HCT116 (cell line): ENCODE results near the gene ST3GAL2. TPM values are rescaled to one million over a fixed set of nuclear protein-coding genes. Genes with fewer than 3 reads are reported as not detected.

ENCODE experiments used
- ATAC-seq: fragments of 200-7000 bp; cut with Tn5 transposase; 2 replicates; pipeline ENCODE4 v1.9.1; 2020; ENCODE audit warnings: mild to moderate bottlenecking, moderate library complexity
- BruUV-seq: library from RNA; stranded (reverse); fragments of 400-500 nt; replicated peaks from 2 replicates; lab custom pipeline; 2021; lab: Mats Ljungman, UMichigan
- CTCF ChIA-PET: fragments of 300-600 bp; sonication (Branson Sonifier 250); formaldehyde crosslinking; loops from one replicate; lab custom pipeline; 2021; ENCODE audit warnings: antibody characterized with exemption; lab: Charles Lee
- POLR2A ChIA-PET: fragments of 300-600, 350-600 bp; sonication (Branson Sonifier 250); formaldehyde crosslinking; loops from one replicate; lab custom pipeline; 2021; ENCODE audit warnings: antibody characterized with exemption; lab: Charles Lee
- RAD21 ChIA-PET, 2 experiments: fragments of 300-600 bp; sonication (Branson Sonifier 250); formaldehyde crosslinking; loops; one replicate each; lab custom pipeline; 2023; ENCODE audit warnings: low total read pairs in 2 of 2; ENCODE audit not compliant: uncharacterized antibody in 2 of 2, unreplicated experiment in 2 of 2, low non-redundant PET in 1 of 2; lab: Charles Lee
- DNase-seq: peaks from one replicate; pipeline ENCODE4 v3.0.0-alpha.2; 2010; ENCODE audit warnings: low read depth, low spot score
- H2AFZ ChIP-seq: fragments of 200-600 bp; shearing (Covaris generic), sonication (generic); 2 replicates; pipeline ENCODE4 v1.6.1; 2017; ENCODE audit warnings: low read depth, mixed run types, mixed read lengths, antibody characterized with exemption, low read length; ENCODE audit not compliant: poor library complexity, severe bottlenecking
- H3K27ac ChIP-seq: 2 replicates; pipeline ENCODE4 v1.5.1; 2012; ENCODE audit warnings: low read depth, low read length
- H3K27me3 ChIP-seq: fragments of 200-600 bp; sonication (generic); 2 replicates; pipeline ENCODE4 v1.6.1; 2016; ENCODE audit warnings: mixed run types, low read length, mixed read lengths; ENCODE audit not compliant: insufficient read depth
- H3K36me3 ChIP-seq, 2 experiments: fragments of 200-500 bp in 1 of 2; fragments of 200-600 bp in 1 of 2; sonication (Bioruptor generic) in 1 of 2; sonication (generic) in 1 of 2; 2 replicates each; pipeline versions ENCODE4 v1.5.1 to v1.6.1; 2014 to 2016; ENCODE audit warnings: low read length in 2 of 2, inconsistent platforms in 1 of 2, mixed read lengths in 1 of 2, mixed run types in 1 of 2; ENCODE audit not compliant: insufficient read depth in 2 of 2, control insufficient read depth in 1 of 2
- H3K4me1 ChIP-seq, 2 experiments: fragments of 200-600 bp in 1 of 2; sonication (generic) in 1 of 2; 2 replicates each; pipeline versions ENCODE4 v1.5.1 to v1.6.1; 2012 to 2017; ENCODE audit warnings: low read length in 2 of 2, inconsistent platforms in 1 of 2, mild to moderate bottlenecking in 1 of 2, mixed read lengths in 1 of 2, mixed run types in 1 of 2, moderate library complexity in 1 of 2; ENCODE audit not compliant: insufficient read depth in 2 of 2, control insufficient read depth in 1 of 2
- H3K4me2 ChIP-seq: fragments of 200-600 bp; sonication (generic); 2 replicates; pipeline ENCODE4 v1.6.1; 2017; ENCODE audit warnings: mixed run types, low read length, mixed read lengths
- H3K4me3 ChIP-seq, 2 experiments: fragments of 200-600 bp in 1 of 2; sonication (generic) in 1 of 2; replicated peaks in 1 of 2; 2 replicates each; pipeline ENCODE4 v1.5.1; 2011 to 2016; ENCODE audit warnings: low read length in 2 of 2, control low read depth in 1 of 2, low read depth in 1 of 2, mild to moderate bottlenecking in 1 of 2, mixed read lengths in 1 of 2, mixed run types in 1 of 2
- H3K79me2 ChIP-seq: fragments of 200-600 bp; sonication (generic); 2 replicates; pipeline ENCODE4 v1.6.1; 2017; ENCODE audit warnings: mild to moderate bottlenecking, mixed run types, low read length, moderate library complexity, mixed read lengths; ENCODE audit not compliant: insufficient read depth
- H3K9ac ChIP-seq: fragments of 200-600 bp; sonication (generic); 2 replicates; pipeline ENCODE4 v1.6.1; 2016; ENCODE audit warnings: low read length, mixed read lengths
- H3K9me2 ChIP-seq: fragments of 200-600 bp; sonication (generic), shearing (Covaris generic); 2 replicates; pipeline ENCODE4 v1.6.1; 2017; ENCODE audit warnings: mixed run types, mild to moderate bottlenecking, moderate library complexity; ENCODE audit not compliant: insufficient read depth
- H3K9me3 ChIP-seq, 2 experiments: fragments of 200-500 bp in 1 of 2; fragments of 200-600 bp in 1 of 2; sonication (Bioruptor generic) in 1 of 2; sonication (generic) in 1 of 2; 2 replicates each; pipeline ENCODE4 v1.6.1; 2014 to 2017; ENCODE audit warnings: low read length in 2 of 2, mixed read lengths in 2 of 2, inconsistent platforms in 1 of 2, low read depth in 1 of 2, mild to moderate bottlenecking in 1 of 2, mixed run types in 1 of 2, moderate library complexity in 1 of 2; ENCODE audit not compliant: control insufficient read depth in 1 of 2, insufficient read depth in 1 of 2
- H4K20me1 ChIP-seq: fragments of 200-600 bp; sonication (generic), shearing (Covaris generic); 2 replicates; pipeline ENCODE4 v1.6.1; 2017; ENCODE audit warnings: mixed run types, mild to moderate bottlenecking, moderate library complexity; ENCODE audit not compliant: insufficient read depth
- CTCF ChIP-seq, 3 experiments: fragments of 200-600 bp in 1 of 3; sonication (generic) in 1 of 3; IDR thresholded peaks in 2 of 3; conservative IDR thresholded peaks in 1 of 3; 2 replicates each; pipeline ENCODE4 v1.5.1; 2012 to 2017; ENCODE audit warnings: low read depth in 2 of 3, low read length in 2 of 3, antibody characterized with exemption in 1 of 3, borderline replicate concordance in 1 of 3, control low read depth in 1 of 3, mild to moderate bottlenecking in 1 of 3, mixed read lengths in 1 of 3, mixed run types in 1 of 3, moderate library complexity in 1 of 3; ENCODE audit not compliant: insufficient read depth in 1 of 3
- ELF1 ChIP-seq: IDR thresholded peaks from 2 replicates; pipeline ENCODE4 v1.6.1; 2012; ENCODE audit warnings: low read depth, borderline replicate concordance
- EZH2phosphoT487 ChIP-seq: fragments of 200-600 bp; IDR thresholded peaks from 2 replicates; pipeline ENCODE4 v1.6.1; 2018; ENCODE audit warnings: antibody characterized with exemption, borderline replicate concordance
- FOSL1 ChIP-seq: IDR thresholded peaks from 2 replicates; pipeline ENCODE4 v1.6.1; 2012; ENCODE audit warnings: low read depth
- JUND ChIP-seq: IDR thresholded peaks from 2 replicates; pipeline ENCODE4 v1.6.1; 2012
- RAD21 ChIP-seq: IDR thresholded peaks from 2 replicates; pipeline ENCODE4 v1.6.1; 2012; ENCODE audit warnings: low read depth, mild to moderate bottlenecking
- YY1 ChIP-seq: IDR thresholded peaks from 2 replicates; pipeline ENCODE4 v1.6.1; 2011; ENCODE audit warnings: low read length, low read depth, moderate library complexity, mild to moderate bottlenecking; ENCODE audit not compliant: insufficient replicate concordance; ENCODE audit errors: extremely low read depth
- ZBTB33 ChIP-seq: IDR thresholded peaks from 2 replicates; pipeline ENCODE4 v1.6.1; 2011; ENCODE audit warnings: mild to moderate bottlenecking, low read length, moderate library complexity; ENCODE audit not compliant: insufficient replicate concordance; ENCODE audit errors: extremely low read depth
- ZFX ChIP-seq: fragments of 450-650 bp; IDR thresholded peaks from 2 replicates; pipeline ENCODE4 v1.6.1; 2017
- intact Hi-C: fragments of 100-400 bp; cut with micrococcal nuclease; formaldehyde crosslinking; loops from 2 replicates; pipeline ENCODE4 v1.10.0; 2022
- total RNA-seq: library from RNA; stranded (reverse); gene quantifications from one replicate; pipeline ENCODE4 v1.2.1, GENCODE V29; 2021; ENCODE audit not compliant: unreplicated experiment

The ST3GAL2 gene
- total RNA-seq, 1 experiment from 2014 or later: 9.5 TPM

- TF ChIP-seq FOSL1: no peak
- no peak for TF ChIP-seq CTCF (IDR thresholded peaks at IDR 0.05 in 2 of 3, conservative IDR thresholded peaks at IDR 0.05 in 1 of 3; ENCODE audit: borderline replicate concordance in 1 of 3, insufficient read depth in 1 of 3, low read depth in 2 of 3, low read length in 2 of 3)
- TF ChIP-seq ELF1: no peak
- TF ChIP-seq ZBTB33: no peak
- TF ChIP-seq JUND: no peak
These were observed 89.1 kb downstream of the ST3GAL2 start (continued) for GRCh38 chr16:70349783-70350182.

- RAD21 ChIA-PET: no interaction called here
- Histone ChIP-seq H3K9me3 (no peaks in the 10 kb centered on the region), H3K9ac (no peak overlapping the region), H3K36me3 (peaks cover 20 to 24% of the 10 kb centered on the region in 2 experiments; a peak in 3 of 4 replicates), H3K4me2 (no peak overlapping the region), H3K9me2 (no peaks in the 10 kb centered on the region), H3K27me3 (no peaks in the 10 kb centered on the region), H4K20me1 (no peaks in the 10 kb centered on the region), H3K79me2 (peaks cover 58% of the 10 kb centered on the region), H3K4me3 (no peak overlapping the region)
- DNase-seq: no peak
- POLR2A ChIA-PET: no interaction called here
- TF ChIP-seq ZFX: no peak
- no peak for TF ChIP-seq ZBTB33
- no peak for TF ChIP-seq RAD21
- TF ChIP-seq EZH2phosphoT487: no peak
- TF ChIP-seq YY1: no peak
- TF ChIP-seq, all 23 proteins: peak for 0
- H3K4me1 ChIP-seq: peaks cover 8 to 15% of the 10 kb centered on the region in 2 experiments
- intact Hi-C loops: no loop called here
- CTCF ChIA-PET: no interaction called here
- no TSS peak for BruUV-seq
- no peak for ATAC-seq
- no peak overlapping the region for H3K27ac ChIP-seq
- no peak overlapping the region for H2AFZ ChIP-seq
These were observed 89.9 kb downstream of the ST3GAL2 start for GRCh38 chr16:70348991-70349390.
